HG02642 (cell line): Measurements from ENCODE around the gene TRAF3.

Experiments used
- ATAC-seq: cut with Tn5 transposase; IDR thresholded peaks from one replicate; pipeline ENCODE4 v1.9.1; 2021; ENCODE audit warnings: mild to moderate bottlenecking; ENCODE audit not compliant: unreplicated experiment, poor library complexity

The TRAF3 gene

GRCh38 chr14:102929241-102930137, 152.2 kb downstream of the TRAF3 start:
- no peak for ATAC-seq

- no peak for ATAC-seq
Measured at GRCh38 chr14:102930138-102930752, 153.0 kb downstream of the TRAF3 start.

- ATAC-seq = no peak
Measured at GRCh38 chr14:102930753-102931579, 153.7 kb downstream of the TRAF3 start.

- no peak for ATAC-seq
Measured at GRCh38 chr14:102931580-102932285, 154.5 kb downstream of the TRAF3 start.

GRCh38 chr14:102932484-102933248, 155.4 kb downstream of the TRAF3 start:
- ATAC-seq = no peak

- ATAC-seq = no peak
Measured at GRCh38 chr14:102933618-102934231, 156.5 kb downstream of the TRAF3 start.

GRCh38 chr14:102935756-102936155, 158.5 kb downstream of the TRAF3 start:
- ATAC-seq = no peak

GRCh38 chr14:102937331-102938175, 160.3 kb downstream of the TRAF3 start:
- no peak for ATAC-seq

- ATAC-seq = no peak
Measured at GRCh38 chr14:102938191-102938590, 160.9 kb downstream of the TRAF3 start.

GRCh38 chr14:102939329-102939728, 162.1 kb downstream of the TRAF3 start:
- no peak for ATAC-seq

GRCh38 chr14:102939820-102940561, 162.7 kb downstream of the TRAF3 start:
- ATAC-seq = no peak

- no peak for ATAC-seq
Measured at GRCh38 chr14:102940729-102941362, 163.6 kb downstream of the TRAF3 start.

- no peak for ATAC-seq
Measured at GRCh38 chr14:102941419-102942011, 164.3 kb downstream of the TRAF3 start.

GRCh38 chr14:102942069-102942468, 164.8 kb downstream of the TRAF3 start:
- ATAC-seq = no peak

- ATAC-seq = no peak
Measured at GRCh38 chr14:102943454-102943853, 166.2 kb downstream of the TRAF3 start.

GRCh38 chr14:102943979-102944378, 166.7 kb downstream of the TRAF3 start:
- ATAC-seq = no peak
